HFF-Myc (cell line): ENCODE data around the gene GRIK2.
"Not testable (repeated sequence)": the region's sequence is repeated elsewhere in the genome, so short reads cannot be mapped to it uniquely, and the experiment has no call there.

Source experiments
- DNase-seq: peaks from one replicate; pipeline ENCODE4 v3.0.0-alpha.2; 2011; ENCODE audit warnings: low read depth; ENCODE audit errors: extremely low read depth
- H3K4me3 ChIP-seq: replicated peaks from 2 replicates; pipeline ENCODE4 v1.5.1; 2011; ENCODE audit warnings: low read depth, mild to moderate bottlenecking, control low read depth, low read length
- TF ChIP-seq, protein P1 (sequence below): IDR thresholded peaks from 2 replicates; pipeline ENCODE4 v1.5.1; 2012; ENCODE audit warnings: mild to moderate bottlenecking, low read depth, low read length, control low read depth; ENCODE audit errors: missing control alignments

Gene GRIK2

DNA sequence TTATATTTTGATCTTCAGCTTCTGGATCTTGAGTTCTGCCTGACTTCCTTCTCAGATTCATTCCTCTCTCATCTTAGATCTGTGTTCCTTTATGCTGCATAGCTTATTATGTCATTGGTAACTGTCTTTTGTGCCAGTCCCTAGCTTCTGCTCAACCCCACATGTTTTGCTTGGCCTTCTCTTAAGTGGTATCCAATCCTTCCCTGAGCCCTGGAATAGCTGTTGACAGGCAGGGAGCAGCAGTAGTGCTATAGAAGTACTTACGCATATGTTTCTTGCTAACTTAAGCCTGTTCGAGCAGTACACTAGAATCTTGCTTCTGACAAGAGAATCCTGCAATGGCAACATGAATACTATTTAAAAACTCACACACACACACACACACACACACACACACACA, 13.6 kb upstream of the GRIK2 start:
- no peak overlapping the region for H3K4me3 ChIP-seq
- TF ChIP-seq, protein P1, sequence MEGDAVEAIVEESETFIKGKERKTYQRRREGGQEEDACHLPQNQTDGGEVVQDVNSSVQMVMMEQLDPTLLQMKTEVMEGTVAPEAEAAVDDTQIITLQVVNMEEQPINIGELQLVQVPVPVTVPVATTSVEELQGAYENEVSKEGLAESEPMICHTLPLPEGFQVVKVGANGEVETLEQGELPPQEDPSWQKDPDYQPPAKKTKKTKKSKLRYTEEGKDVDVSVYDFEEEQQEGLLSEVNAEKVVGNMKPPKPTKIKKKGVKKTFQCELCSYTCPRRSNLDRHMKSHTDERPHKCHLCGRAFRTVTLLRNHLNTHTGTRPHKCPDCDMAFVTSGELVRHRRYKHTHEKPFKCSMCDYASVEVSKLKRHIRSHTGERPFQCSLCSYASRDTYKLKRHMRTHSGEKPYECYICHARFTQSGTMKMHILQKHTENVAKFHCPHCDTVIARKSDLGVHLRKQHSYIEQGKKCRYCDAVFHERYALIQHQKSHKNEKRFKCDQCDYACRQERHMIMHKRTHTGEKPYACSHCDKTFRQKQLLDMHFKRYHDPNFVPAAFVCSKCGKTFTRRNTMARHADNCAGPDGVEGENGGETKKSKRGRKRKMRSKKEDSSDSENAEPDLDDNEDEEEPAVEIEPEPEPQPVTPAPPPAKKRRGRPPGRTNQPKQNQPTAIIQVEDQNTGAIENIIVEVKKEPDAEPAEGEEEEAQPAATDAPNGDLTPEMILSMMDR: no peak
- DNase-seq: no peak

DNA sequence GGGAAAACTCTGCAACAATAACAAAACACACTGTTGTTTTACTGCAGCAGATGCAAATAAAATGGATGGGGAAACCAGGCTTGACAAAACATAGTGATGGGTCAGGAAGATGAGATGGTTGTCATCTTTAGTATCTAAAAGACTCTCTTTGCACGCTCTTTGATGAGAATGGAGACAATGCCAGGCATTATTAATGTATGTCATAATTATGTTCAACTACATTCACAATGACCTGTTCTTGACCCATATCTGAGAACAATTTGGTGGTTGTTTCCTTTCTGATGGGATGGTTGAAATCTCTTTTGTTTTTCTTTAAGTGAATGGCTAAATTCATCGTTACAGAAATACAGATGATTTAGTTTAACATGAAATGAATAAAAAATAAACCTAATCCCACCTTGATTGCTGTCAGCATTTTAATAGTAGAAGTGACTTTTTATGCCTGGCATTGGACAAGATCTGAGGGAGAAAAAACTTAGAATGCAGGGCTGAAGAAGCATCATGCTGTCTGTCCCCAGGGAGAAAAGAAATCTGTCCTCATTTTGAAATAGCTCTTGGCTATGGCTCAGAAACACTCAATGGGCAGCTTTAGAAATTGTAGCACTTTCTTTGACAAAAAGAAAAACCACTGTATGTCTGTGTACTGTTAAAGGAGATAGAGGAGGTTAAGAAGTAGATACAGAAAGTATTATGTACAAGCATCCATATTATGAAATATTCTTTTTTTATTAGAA, 12.4 kb upstream of the GRIK2 start:
- no peak overlapping the region for H3K4me3 ChIP-seq
- DNase-seq: no peak
- TF ChIP-seq, protein P1: no peak

DNA sequence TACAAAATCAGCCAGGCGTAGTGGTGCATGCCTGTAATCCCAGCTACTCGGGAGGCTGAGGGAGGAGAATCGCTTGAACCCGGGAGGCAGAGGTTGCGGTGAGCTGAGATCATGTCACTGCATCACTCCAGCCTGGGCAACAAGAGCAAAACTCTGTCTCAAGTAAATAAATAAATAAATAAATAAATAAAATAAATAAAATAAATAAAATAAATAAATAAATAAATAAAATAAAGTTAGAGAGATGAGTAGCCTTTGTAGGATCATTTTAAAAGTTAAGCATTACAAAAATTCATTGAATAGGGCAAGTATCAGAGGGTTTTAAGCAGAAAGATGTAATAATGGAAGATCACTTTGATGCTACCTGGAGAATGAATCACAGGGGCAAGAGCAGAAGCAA, 9.8 kb upstream of the GRIK2 start:
- not testable (repeated sequence) for H3K4me3 ChIP-seq, DNase-seq

DNA sequence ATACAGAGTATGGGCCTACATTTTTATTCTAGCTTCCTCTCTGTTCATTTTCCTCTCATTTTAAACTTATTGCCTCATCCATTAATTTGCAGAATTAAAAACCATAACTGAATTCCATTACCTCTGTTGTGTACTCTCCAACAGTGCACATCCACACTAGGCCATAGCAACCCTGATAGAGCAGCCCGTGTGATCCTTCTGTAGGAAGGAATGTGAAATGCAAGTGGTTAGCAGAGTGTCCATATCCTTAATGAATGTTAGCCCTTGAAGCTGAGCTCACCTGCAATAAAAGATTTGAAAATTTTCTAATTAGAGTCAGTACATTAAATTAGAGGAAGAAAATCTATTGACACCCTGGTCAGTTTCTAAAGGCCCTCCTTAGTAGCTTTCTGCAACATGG, 6.5 kb upstream of the GRIK2 start:
- TF ChIP-seq, protein P1: peak; percentile 24
- no peak for DNase-seq
- H3K4me3 ChIP-seq: no peak overlapping the region

DNA sequence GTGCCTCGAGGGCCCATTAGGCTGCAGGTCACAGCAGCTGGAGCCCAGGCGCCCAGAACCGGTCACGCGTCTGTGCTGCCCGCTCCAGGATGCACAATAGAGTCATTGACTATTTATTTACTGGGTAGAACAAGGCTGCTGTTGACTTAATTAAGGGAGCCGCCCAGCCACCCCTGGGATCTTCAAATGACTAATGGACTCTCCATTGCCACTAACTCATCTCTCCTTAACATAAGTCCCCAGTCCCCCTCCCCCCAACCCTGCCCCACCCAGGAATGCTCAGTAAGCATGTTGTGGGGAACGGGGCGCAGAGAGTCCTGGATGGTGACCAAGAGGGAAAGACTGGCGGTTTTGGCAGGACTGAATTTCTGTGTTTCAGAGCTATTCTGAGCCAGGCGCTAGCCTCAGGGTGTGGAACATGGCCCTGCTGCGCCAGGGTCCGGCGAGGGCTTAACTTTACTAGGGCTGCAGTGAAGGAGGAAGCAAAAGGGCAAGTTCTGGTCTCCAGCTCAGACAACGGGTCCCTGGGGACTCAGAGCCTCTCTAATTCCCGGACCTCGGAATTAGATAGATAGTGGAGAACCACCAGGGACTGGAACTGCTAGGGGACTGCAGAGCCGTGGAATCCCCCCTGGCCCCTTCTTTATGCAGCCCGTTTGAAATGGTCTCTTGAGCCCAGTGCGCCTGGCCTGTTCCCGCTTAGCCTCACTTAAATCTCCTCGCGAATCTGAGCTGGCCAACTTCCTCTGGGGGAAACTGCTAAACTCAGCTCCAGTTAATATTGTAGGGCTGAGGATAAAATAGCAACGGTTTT, 1.5 kb upstream of the GRIK2 start:
- H3K4me3 ChIP-seq: peak overlapping the region; percentile 55; the same call in 1 of the 2 replicates
- TF ChIP-seq, protein P1: no peak
- no peak for DNase-seq

DNA sequence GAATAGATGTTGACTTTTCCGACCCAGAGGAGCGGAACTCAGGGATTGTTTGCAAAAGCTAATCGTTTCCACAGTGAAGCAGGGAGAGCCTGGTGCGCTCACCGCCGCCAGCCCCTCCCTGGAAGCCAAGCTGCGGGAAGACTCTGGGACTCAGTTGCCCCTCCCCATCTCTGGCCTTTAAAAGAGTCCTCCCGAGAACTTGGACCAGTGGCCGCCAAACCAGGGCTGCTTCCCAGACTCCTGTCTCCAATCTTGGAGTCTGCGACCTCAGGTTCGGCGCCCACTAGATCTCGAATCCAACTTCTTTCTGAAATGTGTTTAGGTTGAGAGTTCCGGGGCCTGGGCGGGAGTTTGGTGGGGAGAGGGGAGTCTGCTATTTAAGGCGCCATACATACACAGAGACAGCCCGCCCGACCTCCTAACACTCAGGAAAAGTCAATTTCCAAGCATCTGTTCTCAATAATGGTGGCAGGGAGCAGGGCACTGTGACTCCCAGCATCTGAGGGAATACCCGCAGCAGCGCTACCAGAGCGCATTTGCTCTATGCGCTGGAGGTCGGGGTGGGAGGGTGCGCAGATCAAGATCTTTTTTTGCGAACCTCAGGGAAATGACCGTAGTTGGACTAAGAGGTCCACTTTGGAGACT, 800 bp upstream of the GRIK2 start:
- H3K4me3 ChIP-seq: peak overlapping the region; percentile 55
- DNase-seq: no peak
- TF ChIP-seq, protein P1: no peak

DNA sequence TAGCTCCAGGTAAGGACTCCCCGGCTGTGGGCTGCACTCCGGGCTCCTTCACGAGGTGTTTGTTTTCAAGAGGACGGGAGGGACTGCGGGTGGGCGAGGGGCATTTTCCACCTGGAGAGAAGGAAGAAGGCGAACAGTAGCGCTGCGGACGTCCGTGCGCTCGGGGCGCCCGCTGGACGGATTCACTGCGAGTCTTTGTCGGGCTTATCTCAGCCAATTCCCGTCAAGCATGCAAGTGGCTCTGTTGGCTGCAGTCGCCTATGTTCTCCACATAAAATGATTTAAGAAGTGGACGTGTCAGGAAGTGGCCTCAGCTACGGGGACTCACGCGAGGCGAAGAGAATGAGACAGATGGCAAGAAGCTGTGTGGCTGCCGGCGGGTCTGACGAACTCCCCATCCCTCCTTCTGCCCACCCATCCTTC, 332 bp downstream of the GRIK2 start:
- H3K4me3 ChIP-seq: peak overlapping the region; percentile 55
- no peak for DNase-seq
- TF ChIP-seq, protein P1: no peak
